CD4-positive, CD25-positive, alpha-beta regulatory T cell (primary cell): ENCODE data around the gene RTKN2. TPM values are rescaled to one million over a fixed set of nuclear protein-coding genes. Genes with fewer than 3 reads are reported as not detected.
A peak's percentile ranks its signal among the peaks of the same experiment; 100 is the strongest.

Source experiments
- ATAC-seq, 2 donors: fragments of 150-1000 bp; cut with Tn5 transposase; one replicate each; pipeline ENCODE4 v1.10.0; 2021; ENCODE audit warnings: low read depth in 2 of 2, moderate number of reproducible peaks in 2 of 2, moderate library complexity in 1 of 2
- DNase-seq, 3 donors: peaks; one replicate each; pipeline versions ENCODE4 v3.0.0 to v3.0.0-alpha.2; 2012 to 2022; ENCODE audit warnings: mixed read lengths in 1 of 3
- H3K27ac ChIP-seq: one replicate; pipeline ENCODE4 v1.7.0; 2013; ENCODE audit warnings: mild to moderate bottlenecking, low read length; ENCODE audit not compliant: insufficient read depth, poor library complexity, severe bottlenecking
- H3K27me3 ChIP-seq: one replicate; pipeline ENCODE4 v1.7.0; 2013; ENCODE audit warnings: low read length; ENCODE audit not compliant: control insufficient read depth, insufficient read depth
- H3K36me3 ChIP-seq: one replicate; pipeline ENCODE4 v1.7.0; 2013; ENCODE audit warnings: mild to moderate bottlenecking, low read length, moderate library complexity; ENCODE audit not compliant: control insufficient read depth, insufficient read depth
- H3K4me1 ChIP-seq: 2 replicates; pipeline ENCODE4 v1.7.0; 2013; ENCODE audit warnings: mild to moderate bottlenecking, low read length; ENCODE audit not compliant: insufficient read depth, control insufficient read depth, poor library complexity, severe bottlenecking
- H3K4me3 ChIP-seq: one replicate; pipeline ENCODE4 v1.7.0; 2013; ENCODE audit warnings: low read depth, mild to moderate bottlenecking, low read length, moderate library complexity
- H3K9me3 ChIP-seq, 2 experiments: 1 replicate in 1 of 2; 2 replicates in 1 of 2; pipeline ENCODE4 v1.7.0; 2013; ENCODE audit warnings: low read length in 2 of 2, mild to moderate bottlenecking in 1 of 2, moderate library complexity in 1 of 2; ENCODE audit not compliant: control insufficient read depth in 2 of 2
- H3K27ac Mint-ChIP-seq, 3 donors: one replicate each; pipeline ENCODE4 v1.8.0; 2020 to 2022; ENCODE audit warnings: mild to moderate bottlenecking in 3 of 3, mixed read lengths in 3 of 3, moderate library complexity in 2 of 3
- H3K27me3 Mint-ChIP-seq: one replicate; pipeline ENCODE4 v1.8.0; 2022; ENCODE audit warnings: mild to moderate bottlenecking, mixed read lengths
- H3K36me3 Mint-ChIP-seq: one replicate; pipeline ENCODE4 v1.8.0; 2020; ENCODE audit warnings: mixed read lengths
- H3K4me1 Mint-ChIP-seq, 4 donors: one replicate each; pipeline ENCODE4 v1.8.0; 2020 to 2022; ENCODE audit warnings: mixed read lengths in 4 of 4, mild to moderate bottlenecking in 1 of 4
- H3K4me3 Mint-ChIP-seq, 4 donors: one replicate each; pipeline ENCODE4 v1.8.0; 2020 to 2022; ENCODE audit warnings: mild to moderate bottlenecking in 4 of 4, mixed read lengths in 4 of 4, moderate library complexity in 3 of 4
- H3K9me3 Mint-ChIP-seq, 7 donors: one replicate each; pipeline ENCODE4 v1.8.0; 2020 to 2022; ENCODE audit warnings: mixed read lengths in 7 of 7, mild to moderate bottlenecking in 3 of 7, moderate library complexity in 2 of 7
- polyA plus RNA-seq, 4 donors: library from polyadenylated mRNA; unstranded; fragments of 300-500 nt; fragmentation: Illumina TruSeq; gene quantifications; one replicate each; pipeline ENCODE4 v1.2.3, GENCODE V29; 2021
- total RNA-seq: library from RNA; stranded (reverse); gene quantifications from one replicate; pipeline ENCODE4 v1.2.3, GENCODE V29; 2022

Gene RTKN2
- total and polyA plus RNA-seq, 5 donors from 2014 or later = 38.0 to 99.5 (median 61.8) TPM

- Mint-ChIP-seq H3K4me1 (peaks cover 6 to 39% (median 9%) of the 10 kb centered on the region in 4 donors), H3K4me3 (no peak overlapping the region), H3K27ac (peak overlapping the region in 2 of 3 donors; percentile 63 to 74), H3K27me3 (no peaks in the 10 kb centered on the region), H3K36me3 (peaks cover 24% of the 10 kb centered on the region), H3K9me3 (peaks cover 0 to 10% (median 2%) of the 10 kb centered on the region in 7 donors)
- Histone ChIP-seq H3K4me1 (no peaks in the 10 kb centered on the region), H3K27ac (no peak overlapping the region), H3K9me3 (no peaks in the 10 kb centered on the region), H3K36me3 (no peaks in the 10 kb centered on the region), H3K4me3 (no peak overlapping the region), H3K27me3 (no peaks in the 10 kb centered on the region)
- DNase-seq (no peak), ATAC-seq (no peak)
These were observed 120.5 kb downstream of the RTKN2 start for GRCh38 chr10:62148155-62148554.

- Mint-ChIP-seq H3K36me3 (peaks cover 30% of the 10 kb centered on the region), H3K27ac (peak overlapping the region; percentile 32 to 74 (median 63)), H3K4me3 (no peak overlapping the region), H3K27me3 (no peaks in the 10 kb centered on the region), H3K4me1 (peaks cover 6 to 41% (median 9%) of the 10 kb centered on the region in 4 donors), H3K9me3 (peaks cover 0 to 12% (median 3%) of the 10 kb centered on the region in 7 donors)
- no peaks in the 10 kb centered on the region for H3K4me1 ChIP-seq
- no peaks in the 10 kb centered on the region for H3K27me3 ChIP-seq
- no peaks in the 10 kb centered on the region for H3K36me3 ChIP-seq
- no peak overlapping the region for H3K4me3 ChIP-seq
- no peak for DNase-seq
- ATAC-seq = no peak
- no peak overlapping the region for H3K27ac ChIP-seq
- H3K9me3 ChIP-seq = no peaks in the 10 kb centered on the region
These were observed 121.2 kb downstream of the RTKN2 start for GRCh38 chr10:62147425-62147824.

GRCh38 chr10:62136931-62137330 is 131.7 kb downstream of the RTKN2 start:
- H3K36me3 ChIP-seq = no peaks in the 10 kb centered on the region
- DNase-seq = no peak

GRCh38 chr10:62133618-62134017 is 135.0 kb downstream of the RTKN2 start:
- no peaks in the 10 kb centered on the region for H3K27me3 Mint-ChIP-seq
- H3K9me3 Mint-ChIP-seq = peaks cover 2 to 13% (median 10%) of the 10 kb centered on the region in 7 donors
- Histone ChIP-seq H3K4me3 (no peak overlapping the region), H3K9me3 (no peaks in the 10 kb centered on the region), H3K27ac (no peak overlapping the region), H3K36me3 (no peaks in the 10 kb centered on the region), H3K27me3 (no peaks in the 10 kb centered on the region), H3K4me1 (no peaks in the 10 kb centered on the region)
- ATAC-seq (no peak), DNase-seq (peak in 1 of 3 donors; percentile 27)
- H3K4me1 Mint-ChIP-seq = peaks cover 6 to 22% (median 19%) of the 10 kb centered on the region in 4 donors
- peak overlapping the region in 1 of 3 donors; percentile 45 for H3K27ac Mint-ChIP-seq
- H3K4me3 Mint-ChIP-seq = no peak overlapping the region
- peaks cover 5% of the 10 kb centered on the region for H3K36me3 Mint-ChIP-seq

More at GRCh38 chr10:62136931-62137330, 131.7 kb downstream of the RTKN2 start:
- Mint-ChIP-seq H3K36me3 (peaks cover 17% of the 10 kb centered on the region), H3K4me3 (no peak overlapping the region), H3K9me3 (peaks cover 2 to 6% (median 3%) of the 10 kb centered on the region in 7 donors), H3K27me3 (no peaks in the 10 kb centered on the region), H3K27ac (no peak overlapping the region), H3K4me1 (peaks cover 8 to 24% (median 10%) of the 10 kb centered on the region in 4 donors)
- no peak for ATAC-seq
- Histone ChIP-seq H3K27ac (no peak overlapping the region), H3K27me3 (no peaks in the 10 kb centered on the region), H3K4me3 (no peak overlapping the region), H3K9me3 (no peaks in the 10 kb centered on the region), H3K4me1 (no peaks in the 10 kb centered on the region)

Other genes with a start within 250 kb of the RTKN2 start
- gene ZNF365, start 105.5 kb upstream of the RTKN2 start, total RNA-seq = 13.8 TPM
- 1 to 10 TPM; 6.2 to 8.0 (median 7.1) TPM for gene ZNF365, start 105.5 kb upstream of the RTKN2 start, polyA plus RNA-seq